Esophagus muscularis mucosa (tissue), 4 donors: ENCODE results near the gene USP46. TPM values are rescaled to one million over a fixed set of nuclear protein-coding genes. Genes with fewer than 3 reads are reported as not detected.

ENCODE experiments used
- DNase-seq: peaks from one replicate; pipeline ENCODE4 v3.0.0-alpha.2; 2017; ENCODE audit errors: extremely low spot score
- H3K27ac ChIP-seq, 4 donors: fragments of 200-600 bp; sonication (generic); replicated peaks in 1 of 4; 1 replicate in 3 of 4; 2 replicates in 1 of 4; pipeline ENCODE4 v1.5.1; 2016 to 2019; ENCODE audit warnings: mild to moderate bottlenecking in 1 of 4
- H3K27me3 ChIP-seq, 4 donors: fragments of 200-600 bp; sonication (generic); one replicate each; pipeline versions ENCODE4 v1.5.1 to v1.6.0; 2016 to 2019
- H3K36me3 ChIP-seq, 4 donors: fragments of 200-600 bp; sonication (generic); one replicate each; pipeline ENCODE4 v1.5.1; 2016 to 2019
- H3K4me1 ChIP-seq, 4 donors: fragments of 200-600 bp; sonication (generic); one replicate each; pipeline ENCODE4 v1.5.1; 2016 to 2019
- H3K4me3 ChIP-seq, 4 donors: fragments of 200-600 bp; sonication (generic); 1 replicate in 2 of 4; 2 replicates in 2 of 4; pipeline ENCODE4 v1.5.1; 2016 to 2019; ENCODE audit warnings: mild to moderate bottlenecking in 4 of 4, moderate library complexity in 1 of 4
- H3K9me3 ChIP-seq, 4 donors: fragments of 200-600 bp; sonication (generic); 1 replicate in 3 of 4; 2 replicates in 1 of 4; pipeline ENCODE4 v1.5.1; 2016 to 2019
- CTCF ChIP-seq, 3 experiments: fragments of 200-600 bp in 2 of 3; fragments of 450-650 bp in 1 of 3; sonication (generic) in 2 of 3; IDR thresholded peaks; one replicate each; pipeline ENCODE4 v1.5.1; 2017 to 2019; ENCODE audit warnings: antibody characterized with exemption in 3 of 3, mild to moderate bottlenecking in 2 of 3, moderate library complexity in 1 of 3
- EP300 ChIP-seq: sonication (generic); formaldehyde crosslinking; IDR thresholded peaks from one replicate; pipeline ENCODE4 v1.6.1; 2017; ENCODE audit warnings: antibody characterized with exemption
- POLR2A ChIP-seq: fragments of 450-650 bp; IDR thresholded peaks from one replicate; pipeline ENCODE4 v1.6.1; 2017; ENCODE audit warnings: antibody characterized with exemption, moderate library complexity, mild to moderate bottlenecking, low read depth
- POLR2AphosphoS5 ChIP-seq, 2 donors: sonication (generic); formaldehyde crosslinking; IDR thresholded peaks; one replicate each; pipeline ENCODE4 v1.6.1; 2017; ENCODE audit warnings: antibody characterized with exemption in 2 of 2
- WGBS: methylation state at CpG from one replicate; pipeline ENCODE4 v1.1.5; 2018; 5-methylcytosine and 5-hydroxymethylcytosine counted together
- intact Hi-C: fragments of 100-400 bp; cut with DNase I; formaldehyde crosslinking; loops from one replicate; pipeline ENCODE4 v1.15.1; 2023
- total RNA-seq, 4 donors: library from RNA; depleted of rRNA; stranded (reverse); fragments of >200 nt; gene quantifications; one replicate each; pipeline versions ENCODE4 v1.1.0 to v1.2.1, GENCODE V29; 2016

The USP46 gene
- total RNA-seq, 4 donors from 2014 or later: 6.6 to 9.3 (median 7.8) TPM

DNA sequence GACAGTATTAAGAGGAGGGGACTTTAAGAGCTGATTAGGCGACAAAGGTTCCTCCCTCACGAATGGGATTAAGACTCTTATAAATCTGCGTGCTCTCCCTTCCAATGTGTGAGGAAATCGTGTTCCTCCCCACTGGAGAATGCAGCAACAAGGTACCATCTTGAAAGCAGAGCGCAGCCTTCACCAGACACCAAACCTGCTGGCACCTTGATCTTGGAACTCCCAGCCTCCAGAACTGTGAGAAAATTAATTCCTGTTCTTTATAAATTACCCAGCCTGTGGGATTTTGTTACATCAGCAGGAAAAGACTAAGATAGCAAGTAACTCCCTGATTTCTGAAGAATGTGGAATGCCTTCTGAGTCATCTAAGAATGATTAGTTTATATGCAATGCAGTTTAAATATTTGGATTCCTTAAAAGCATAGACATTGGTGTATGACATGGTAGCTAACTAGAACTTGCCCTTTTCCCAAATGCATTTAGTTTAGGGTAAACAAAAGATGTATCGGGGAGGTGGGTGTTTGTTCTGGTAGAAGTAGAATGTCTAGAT is 86.1 kb downstream of the USP46 start:
- Histone ChIP-seq H3K27me3 (no peaks in the 10 kb centered on the region), H3K4me1 (no peaks in the 10 kb centered on the region), H3K27ac (no peak overlapping the region), H3K9me3 (peaks cover 0 to 7% (median 0%) of the 10 kb centered on the region in 4 donors), H3K36me3 (no peaks in the 10 kb centered on the region), H3K4me3 (no peak overlapping the region)
- no peak for DNase-seq
- intact Hi-C loops: no loop called here
- 82% methylated on average over 6 of the region's 6 CpGs for WGBS
- TF ChIP-seq POLR2AphosphoS5 (IDR thresholded peaks at IDR 0.05) (no peak), EP300 (no peak), CTCF (IDR thresholded peaks at IDR 0.05) (no peak), POLR2A (no peak)

GRCh38 chr4:52568351-52568750 is 90.8 kb downstream of the USP46 start:
- no peaks in the 10 kb centered on the region for H3K27me3 ChIP-seq
- no peak overlapping the region for H3K27ac ChIP-seq
- 94% methylated on average over 3 of the region's 3 CpGs for WGBS
- no peaks in the 10 kb centered on the region for H3K4me1 ChIP-seq
- no peak for DNase-seq
- no peak for TF ChIP-seq POLR2AphosphoS5 (IDR thresholded peaks at IDR 0.05)
- TF ChIP-seq EP300: no peak
- TF ChIP-seq POLR2A: no peak
- no peak for TF ChIP-seq CTCF (IDR thresholded peaks at IDR 0.05)
- H3K9me3 ChIP-seq: peaks cover 0 to 7% (median 0%) of the 10 kb centered on the region in 4 donors
- H3K4me3 ChIP-seq: no peak overlapping the region
- no peaks in the 10 kb centered on the region for H3K36me3 ChIP-seq
- intact Hi-C loops: no loop called here

DNA sequence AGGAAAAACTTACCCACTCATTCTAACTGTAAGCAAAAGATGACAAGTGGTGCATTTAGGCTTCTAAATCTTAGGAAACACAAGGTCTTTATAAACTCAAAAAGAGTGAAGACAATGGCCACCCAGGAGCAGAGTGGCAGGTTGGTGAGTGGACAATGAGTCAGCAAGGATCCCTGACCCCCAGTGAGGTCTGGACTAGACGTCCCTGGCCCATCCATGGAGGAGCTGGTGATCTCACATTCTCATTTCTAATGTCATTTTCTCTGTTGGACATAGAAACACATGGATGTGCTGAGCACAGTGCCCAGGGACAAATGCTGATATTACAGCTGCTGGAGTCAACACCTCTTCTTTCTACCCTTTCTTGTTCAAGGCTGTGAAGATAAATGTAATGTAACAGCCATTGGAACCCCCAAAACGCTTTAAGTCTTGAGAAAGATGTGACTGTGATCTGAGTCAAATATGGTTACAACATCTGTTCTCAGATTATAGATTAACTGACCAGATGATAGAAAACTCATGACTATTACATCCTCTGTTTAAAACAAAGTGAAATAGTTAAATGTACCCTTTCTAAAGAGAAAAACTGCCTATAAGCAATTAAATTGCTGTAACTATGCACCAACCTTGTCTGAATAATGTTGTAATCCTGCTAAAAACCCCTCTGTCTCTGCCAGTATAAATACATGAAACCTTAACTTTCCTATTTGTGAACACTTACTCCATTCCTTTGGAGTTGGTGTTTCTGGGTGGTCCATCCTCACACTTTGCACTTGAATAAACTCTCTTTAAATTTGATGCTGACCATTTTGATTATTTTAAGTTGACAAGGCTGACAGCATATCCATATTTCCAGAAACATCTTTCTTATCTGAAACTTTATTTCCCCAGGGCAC is 92.7 kb downstream of the USP46 start:
- 62% methylated on average over 2 of the region's 2 CpGs for WGBS
- DNase-seq: no peak
- Histone ChIP-seq H3K9me3 (no peaks in the 10 kb centered on the region), H3K27me3 (no peaks in the 10 kb centered on the region), H3K4me1 (no peaks in the 10 kb centered on the region), H3K4me3 (no peak overlapping the region), H3K27ac (no peak overlapping the region), H3K36me3 (no peaks in the 10 kb centered on the region)
- TF ChIP-seq CTCF (IDR thresholded peaks at IDR 0.05) (no peak), POLR2A (no peak), POLR2AphosphoS5 (IDR thresholded peaks at IDR 0.05) (no peak), EP300 (no peak)
- intact Hi-C loops: no loop called here

- intact Hi-C loops: no loop called here
- Histone ChIP-seq H3K27ac (no peak overlapping the region), H3K4me3 (no peak overlapping the region), H3K4me1 (no peaks in the 10 kb centered on the region), H3K27me3 (peaks cover 0 to 3% (median 0%) of the 10 kb centered on the region in 4 donors), H3K36me3 (no peaks in the 10 kb centered on the region), H3K9me3 (no peaks in the 10 kb centered on the region)
- TF ChIP-seq POLR2AphosphoS5 (IDR thresholded peaks at IDR 0.05) (no peak), CTCF (IDR thresholded peaks at IDR 0.05) (no peak), POLR2A (no peak), EP300 (no peak)
- WGBS: 76% methylated on average over 1 of the region's 1 CpG
- no peak for DNase-seq
These were observed 98.2 kb downstream of the USP46 start for GRCh38 chr4:52560844-52561280.
